ENCODE measurements around the gene NEK1. TPM values are rescaled to one million over a fixed set of nuclear protein-coding genes. Genes with fewer than 3 reads are reported as not detected.

NEK1 gene, protein sequence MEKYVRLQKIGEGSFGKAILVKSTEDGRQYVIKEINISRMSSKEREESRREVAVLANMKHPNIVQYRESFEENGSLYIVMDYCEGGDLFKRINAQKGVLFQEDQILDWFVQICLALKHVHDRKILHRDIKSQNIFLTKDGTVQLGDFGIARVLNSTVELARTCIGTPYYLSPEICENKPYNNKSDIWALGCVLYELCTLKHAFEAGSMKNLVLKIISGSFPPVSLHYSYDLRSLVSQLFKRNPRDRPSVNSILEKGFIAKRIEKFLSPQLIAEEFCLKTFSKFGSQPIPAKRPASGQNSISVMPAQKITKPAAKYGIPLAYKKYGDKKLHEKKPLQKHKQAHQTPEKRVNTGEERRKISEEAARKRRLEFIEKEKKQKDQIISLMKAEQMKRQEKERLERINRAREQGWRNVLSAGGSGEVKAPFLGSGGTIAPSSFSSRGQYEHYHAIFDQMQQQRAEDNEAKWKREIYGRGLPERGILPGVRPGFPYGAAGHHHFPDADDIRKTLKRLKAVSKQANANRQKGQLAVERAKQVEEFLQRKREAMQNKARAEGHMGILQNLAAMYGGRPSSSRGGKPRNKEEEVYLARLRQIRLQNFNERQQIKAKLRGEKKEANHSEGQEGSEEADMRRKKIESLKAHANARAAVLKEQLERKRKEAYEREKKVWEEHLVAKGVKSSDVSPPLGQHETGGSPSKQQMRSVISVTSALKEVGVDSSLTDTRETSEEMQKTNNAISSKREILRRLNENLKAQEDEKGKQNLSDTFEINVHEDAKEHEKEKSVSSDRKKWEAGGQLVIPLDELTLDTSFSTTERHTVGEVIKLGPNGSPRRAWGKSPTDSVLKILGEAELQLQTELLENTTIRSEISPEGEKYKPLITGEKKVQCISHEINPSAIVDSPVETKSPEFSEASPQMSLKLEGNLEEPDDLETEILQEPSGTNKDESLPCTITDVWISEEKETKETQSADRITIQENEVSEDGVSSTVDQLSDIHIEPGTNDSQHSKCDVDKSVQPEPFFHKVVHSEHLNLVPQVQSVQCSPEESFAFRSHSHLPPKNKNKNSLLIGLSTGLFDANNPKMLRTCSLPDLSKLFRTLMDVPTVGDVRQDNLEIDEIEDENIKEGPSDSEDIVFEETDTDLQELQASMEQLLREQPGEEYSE (N-terminal part only)
- total RNA-seq = 4.5 and 5.0 TPM in 2 replicates

DNA sequence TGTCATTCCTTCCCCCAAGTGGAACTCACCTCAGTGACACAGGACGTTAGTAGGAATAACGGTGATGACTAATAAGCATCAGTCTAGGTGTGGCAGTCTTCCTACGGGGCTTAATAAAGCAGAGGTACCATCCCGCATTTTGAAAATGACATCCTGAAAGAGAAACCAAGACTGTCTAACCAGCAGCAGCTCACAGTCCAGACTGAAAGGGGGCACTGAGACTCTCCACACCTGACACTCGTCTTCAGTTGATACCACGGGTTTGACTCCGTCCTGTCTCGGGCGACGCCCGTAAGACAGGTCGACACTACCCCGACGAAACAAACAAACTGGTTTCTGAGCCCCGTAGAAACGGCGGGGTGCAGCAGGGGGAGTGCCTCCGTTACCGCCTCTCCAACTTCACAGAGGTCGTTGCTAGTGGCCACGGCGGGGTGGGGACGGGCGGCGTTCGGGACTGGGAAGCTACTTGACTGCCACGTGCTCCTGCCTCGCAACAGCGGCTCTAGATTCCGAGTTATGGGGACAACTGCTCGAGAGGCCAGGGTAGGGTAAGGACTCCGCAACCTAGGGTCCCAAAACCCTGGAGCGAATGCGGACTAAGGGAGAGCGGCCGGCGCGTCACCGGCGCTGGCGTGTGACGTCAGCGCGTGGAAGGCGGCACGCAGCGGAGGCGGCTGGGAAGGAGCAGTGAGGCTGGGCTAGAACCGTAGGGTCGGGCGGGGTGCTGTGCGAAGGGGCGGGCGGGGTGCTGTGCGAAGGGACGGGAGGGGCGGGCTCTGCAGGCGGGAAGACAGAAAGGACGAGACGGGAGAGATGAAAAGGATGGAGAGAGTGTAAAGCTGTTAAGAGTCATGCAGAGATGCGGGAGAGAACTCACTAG is at the start of gene NEK1:
NEK1 (minus strand) TSS at position 593 of the 880 bp plus-strand sequence. CDS start 9,953 bp downstream, outside the sequence.

DNA sequence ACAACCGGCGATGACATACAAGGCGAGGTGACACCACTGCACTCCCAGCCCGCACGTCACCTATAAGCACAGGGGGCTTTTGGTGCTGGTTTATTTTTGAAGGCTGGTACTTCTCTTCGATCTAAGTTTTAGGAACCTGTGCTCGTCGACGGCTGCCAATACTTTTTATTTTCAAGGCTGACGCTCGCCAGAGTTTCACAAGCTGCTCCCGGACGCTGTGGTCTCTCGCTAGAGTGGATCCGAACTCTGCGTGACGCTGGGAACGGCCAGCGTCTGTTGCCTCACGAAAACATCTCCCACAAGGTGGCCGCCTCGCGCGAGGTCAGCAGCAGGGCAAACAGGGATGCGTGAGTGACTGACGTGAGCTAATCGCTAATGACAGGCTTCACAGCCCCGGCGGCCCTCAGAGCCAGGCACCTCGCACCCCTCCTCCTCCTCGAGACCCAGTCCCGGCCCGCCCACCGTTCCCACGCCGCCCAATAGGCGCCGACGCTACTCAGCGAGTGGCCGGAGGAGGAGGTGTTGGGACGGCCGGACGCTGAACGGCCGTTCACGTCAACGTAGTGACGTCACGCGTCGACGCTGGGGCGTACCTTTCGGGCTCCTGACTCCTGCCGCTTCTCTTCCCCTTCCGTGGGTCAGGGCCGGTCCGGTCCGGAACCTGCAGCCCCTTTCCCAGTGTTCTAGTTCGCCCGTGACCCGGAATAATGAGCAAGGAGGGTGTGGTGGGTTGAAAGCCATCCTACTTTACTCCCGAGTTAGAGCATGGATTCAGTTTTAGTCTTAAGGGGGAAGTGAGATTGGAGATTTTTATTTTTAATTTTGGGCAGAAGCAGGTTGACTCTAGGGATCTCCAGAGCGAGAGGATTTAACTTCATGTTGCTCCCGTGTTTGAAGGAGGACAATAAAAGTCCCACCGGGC is 7.8 kb upstream of the NEK1 start, which contains the start of gene CLCN3:
CLCN3 (plus strand) TSS at position 621 of the 922 bp plus-strand sequence. CDS start 15,351 bp downstream, outside the sequence.

Other genes with a start within 250 kb of the NEK1 start
- 39.6 and 56.1 TPM in 2 replicates for gene CLCN3, start 8.0 kb upstream of the NEK1 start, total RNA-seq
- 38.3 and 50.2 TPM in 2 replicates for gene HPF1, start 145.4 kb upstream of the NEK1 start, total RNA-seq